Transverse colon (tissue), 4 donors: ENCODE results near the gene GALNT1. TPM values are rescaled to one million over a fixed set of nuclear protein-coding genes. Genes with fewer than 3 reads are reported as not detected.

ENCODE experiments used
- DNase-seq: peaks from one replicate; pipeline ENCODE4 v3.0.0-alpha.2; 2019
- H3K27ac ChIP-seq, 4 donors: fragments of 200-600 bp; sonication (generic); 2 replicates each; pipeline ENCODE4 v1.5.1; 2016 to 2018; ENCODE audit warnings: inconsistent platforms in 4 of 4
- H3K27me3 ChIP-seq: fragments of 200-600 bp; sonication (generic); 2 replicates; pipeline ENCODE4 v1.5.1; 2017; ENCODE audit warnings: inconsistent platforms
- H3K36me3 ChIP-seq, 4 donors: fragments of 200-600 bp; sonication (generic); 2 replicates each; pipeline ENCODE4 v1.5.1; 2017 to 2019; ENCODE audit warnings: inconsistent platforms in 4 of 4
- H3K4me1 ChIP-seq, 4 donors: fragments of 200-600 bp; sonication (generic); 2 replicates each; pipeline ENCODE4 v1.5.1; 2017 to 2020; ENCODE audit warnings: inconsistent platforms in 4 of 4
- H3K4me3 ChIP-seq, 4 donors: fragments of 200-600 bp; sonication (generic); 1 replicate in 1 of 4; 2 replicates in 3 of 4; pipeline versions ENCODE4 v1.5.1 to v1.6.1; 2017 to 2019; ENCODE audit warnings: inconsistent platforms in 4 of 4
- H3K9me3 ChIP-seq, 2 donors: fragments of 200-600 bp; sonication (generic); 2 replicates each; pipeline ENCODE4 v1.5.1; 2017 to 2019; ENCODE audit warnings: inconsistent platforms in 2 of 2
- EP300 ChIP-seq: sonication (generic); formaldehyde crosslinking; IDR thresholded peaks from one replicate; pipeline ENCODE4 v1.6.1; 2017; ENCODE audit warnings: antibody characterized with exemption, low read depth
- POLR2A ChIP-seq: fragments of 450-650 bp; IDR thresholded peaks from one replicate; pipeline ENCODE4 v1.6.1; 2016; ENCODE audit warnings: antibody characterized with exemption, mild to moderate bottlenecking, moderate library complexity
- POLR2AphosphoS5 ChIP-seq, 3 donors: sonication (generic); formaldehyde crosslinking; IDR thresholded peaks; one replicate each; pipeline ENCODE4 v1.6.1; 2016; ENCODE audit warnings: antibody characterized with exemption in 3 of 3
- WGBS, 2 donors: methylation state at CpG; one replicate each; pipeline ENCODE4 v1.1.5; 2018; ENCODE audit warnings: low coverage in 1 of 2; 5-methylcytosine and 5-hydroxymethylcytosine counted together
- in situ Hi-C, 4 donors: fragments of 200-750 bp; cut with MboI; loops; one replicate each; pipeline versions ENCODE4 v1.15.0 to v1.15.1; 2017; ENCODE audit warnings: low sequenced_read_pairs in 3 of 4, low pct_ligation_motif_present in 1 of 4, low pct_unique_long_range_greater_than_20kb in 1 of 4
- intact Hi-C: fragments of 100-400 bp; cut with DNase I; formaldehyde crosslinking; loops from one replicate; pipeline ENCODE4 v1.15.1; 2023; ENCODE audit warnings: low total_unique reads
- total RNA-seq, 4 donors: library from RNA; depleted of rRNA; stranded (reverse); fragments of >200 nt; gene quantifications; one replicate each; pipeline ENCODE4 v1.1.0, GENCODE V29; 2016
- TF ChIP-seq, protein P1 (sequence below), 5 experiments: fragments of 200-600 bp in 3 of 5; fragments of 450-650 bp in 2 of 5; sonication (generic) in 3 of 5; IDR thresholded peaks; 1 replicate in 2 of 5; 2 replicates in 3 of 5; pipeline ENCODE4 v1.5.1; 2016 to 2017; ENCODE audit warnings: antibody characterized with exemption in 5 of 5, inconsistent platforms in 3 of 5, mild to moderate bottlenecking in 2 of 5, moderate library complexity in 1 of 5

The GALNT1 gene
- total RNA-seq, 4 donors from 2014 or later: 21.7 to 86.8 (median 57.6) TPM

DNA sequence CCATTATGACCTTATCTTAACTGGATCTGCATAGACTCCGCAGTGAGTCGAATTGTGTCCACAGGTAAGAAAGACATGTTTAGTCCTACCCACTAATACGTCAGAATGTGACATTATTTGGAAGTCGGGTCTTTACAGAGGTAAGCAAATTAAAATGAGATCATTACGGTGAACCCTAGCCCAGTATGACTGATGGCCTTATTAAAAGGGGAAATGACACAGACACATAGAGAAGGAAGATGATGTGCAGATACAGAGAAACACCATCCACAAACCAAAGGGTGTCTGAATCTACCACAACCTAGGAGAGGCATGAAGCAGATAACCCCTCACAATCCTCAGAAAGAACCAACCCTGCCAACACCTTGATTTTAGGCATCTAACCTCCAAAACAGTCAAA is 135.6 kb downstream of the GALNT1 start:
- Histone ChIP-seq H3K36me3 (no peaks in the 10 kb centered on the region), H3K4me3 (no peak overlapping the region), H3K27me3 (no peaks in the 10 kb centered on the region), H3K4me1 (peaks cover 0 to 13% (median 0%) of the 10 kb centered on the region in 4 donors), H3K9me3 (no peaks in the 10 kb centered on the region), H3K27ac (no peak overlapping the region)
- intact Hi-C loops (no loop called here), in situ Hi-C loops (no loop called here)
- WGBS, 2 donors: 81 to 88% methylated on average over 3 to 5 of the region's 5 CpGs
- TF ChIP-seq POLR2A (no peak), POLR2AphosphoS5 (IDR thresholded peaks at IDR 0.05) (no peak), EP300 (no peak)
- TF ChIP-seq, protein P1, sequence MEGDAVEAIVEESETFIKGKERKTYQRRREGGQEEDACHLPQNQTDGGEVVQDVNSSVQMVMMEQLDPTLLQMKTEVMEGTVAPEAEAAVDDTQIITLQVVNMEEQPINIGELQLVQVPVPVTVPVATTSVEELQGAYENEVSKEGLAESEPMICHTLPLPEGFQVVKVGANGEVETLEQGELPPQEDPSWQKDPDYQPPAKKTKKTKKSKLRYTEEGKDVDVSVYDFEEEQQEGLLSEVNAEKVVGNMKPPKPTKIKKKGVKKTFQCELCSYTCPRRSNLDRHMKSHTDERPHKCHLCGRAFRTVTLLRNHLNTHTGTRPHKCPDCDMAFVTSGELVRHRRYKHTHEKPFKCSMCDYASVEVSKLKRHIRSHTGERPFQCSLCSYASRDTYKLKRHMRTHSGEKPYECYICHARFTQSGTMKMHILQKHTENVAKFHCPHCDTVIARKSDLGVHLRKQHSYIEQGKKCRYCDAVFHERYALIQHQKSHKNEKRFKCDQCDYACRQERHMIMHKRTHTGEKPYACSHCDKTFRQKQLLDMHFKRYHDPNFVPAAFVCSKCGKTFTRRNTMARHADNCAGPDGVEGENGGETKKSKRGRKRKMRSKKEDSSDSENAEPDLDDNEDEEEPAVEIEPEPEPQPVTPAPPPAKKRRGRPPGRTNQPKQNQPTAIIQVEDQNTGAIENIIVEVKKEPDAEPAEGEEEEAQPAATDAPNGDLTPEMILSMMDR (IDR thresholded peaks at IDR 0.05): no peak
- no peak for DNase-seq

DNA sequence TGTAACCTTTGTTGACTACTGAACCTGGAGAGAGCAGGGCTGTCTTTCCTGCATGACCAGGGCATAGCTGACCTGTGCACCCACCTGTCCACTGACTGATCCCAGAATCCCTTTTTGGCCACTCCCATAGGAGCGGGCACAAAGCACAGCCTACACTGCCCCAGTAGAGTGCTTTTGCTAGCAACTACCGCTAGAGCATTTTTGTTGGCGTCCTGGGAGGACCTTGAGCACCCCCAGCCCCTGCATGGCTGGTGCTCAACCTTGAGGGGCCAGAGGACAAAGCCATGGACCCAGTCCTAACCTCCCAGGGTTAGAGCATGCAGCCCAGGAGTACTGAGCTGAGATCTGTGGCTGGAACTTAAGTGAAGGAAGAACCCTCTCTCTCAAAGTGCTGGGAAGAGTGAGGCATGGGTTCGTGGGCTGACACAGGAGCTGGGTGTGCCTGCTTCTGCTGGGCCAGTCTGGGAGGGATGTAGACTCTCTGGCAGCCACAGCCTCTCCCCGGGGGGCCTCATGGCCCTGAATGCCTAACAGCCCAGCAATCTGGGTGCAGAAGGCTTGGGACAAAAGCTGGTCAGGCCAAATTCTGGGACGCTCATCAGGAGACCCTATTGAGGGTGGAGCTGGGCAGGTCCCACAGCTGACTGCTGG is 140.0 kb downstream of the GALNT1 start:
- WGBS, 2 donors: 88% methylated on average over 6 of the region's 6 CpGs; no CpG with 5 or more reads in 1 of the 2 donors
- Histone ChIP-seq H3K4me1 (no peaks in the 10 kb centered on the region), H3K9me3 (no peaks in the 10 kb centered on the region), H3K36me3 (no peaks in the 10 kb centered on the region), H3K4me3 (no peak overlapping the region), H3K27ac (no peak overlapping the region), H3K27me3 (no peaks in the 10 kb centered on the region)
- in situ Hi-C loops (no loop called here), intact Hi-C loops (no loop called here)
- DNase-seq: no peak
- TF ChIP-seq POLR2AphosphoS5 (IDR thresholded peaks at IDR 0.05) (no peak), EP300 (no peak)

DNA sequence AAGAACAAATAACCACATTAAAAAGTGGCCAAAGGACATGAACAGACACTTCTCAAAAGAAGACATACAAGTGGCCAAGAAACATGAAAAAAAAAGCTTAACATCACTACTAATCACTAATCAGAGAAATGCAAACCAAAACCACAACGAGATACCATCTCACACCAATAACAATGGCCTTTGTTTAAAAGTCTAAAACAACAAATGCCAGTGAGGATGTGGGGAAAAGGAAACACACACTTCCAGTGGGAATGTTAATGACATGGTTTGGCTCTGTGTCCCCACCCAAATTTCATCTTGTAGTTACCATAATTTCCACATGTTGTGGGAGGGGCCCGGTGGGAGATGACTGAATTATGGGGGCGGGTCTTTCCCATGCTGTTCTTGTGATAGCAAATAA is 147.1 kb downstream of the GALNT1 start:
- no peak overlapping the region for H3K27ac ChIP-seq
- H3K36me3 ChIP-seq: no peaks in the 10 kb centered on the region
- intact Hi-C loops (no loop called here), in situ Hi-C loops (loop anchor here in 1 of 4 donors (25.0 kb wide), 1 partner anchor 559 kb away; the partner anchor contains the start of gene FHOD3)
- TF ChIP-seq, protein P1 (IDR thresholded peaks at IDR 0.05): no peak
- no peak for TF ChIP-seq POLR2A
- 60 to 82% methylated on average over 1 to 3 of the region's 3 CpGs for WGBS, 2 donors
- no peak for DNase-seq
- H3K4me1 ChIP-seq: no peaks in the 10 kb centered on the region
- H3K4me3 ChIP-seq: no peak overlapping the region
- no peaks in the 10 kb centered on the region for H3K9me3 ChIP-seq
- H3K27me3 ChIP-seq: no peaks in the 10 kb centered on the region

DNA sequence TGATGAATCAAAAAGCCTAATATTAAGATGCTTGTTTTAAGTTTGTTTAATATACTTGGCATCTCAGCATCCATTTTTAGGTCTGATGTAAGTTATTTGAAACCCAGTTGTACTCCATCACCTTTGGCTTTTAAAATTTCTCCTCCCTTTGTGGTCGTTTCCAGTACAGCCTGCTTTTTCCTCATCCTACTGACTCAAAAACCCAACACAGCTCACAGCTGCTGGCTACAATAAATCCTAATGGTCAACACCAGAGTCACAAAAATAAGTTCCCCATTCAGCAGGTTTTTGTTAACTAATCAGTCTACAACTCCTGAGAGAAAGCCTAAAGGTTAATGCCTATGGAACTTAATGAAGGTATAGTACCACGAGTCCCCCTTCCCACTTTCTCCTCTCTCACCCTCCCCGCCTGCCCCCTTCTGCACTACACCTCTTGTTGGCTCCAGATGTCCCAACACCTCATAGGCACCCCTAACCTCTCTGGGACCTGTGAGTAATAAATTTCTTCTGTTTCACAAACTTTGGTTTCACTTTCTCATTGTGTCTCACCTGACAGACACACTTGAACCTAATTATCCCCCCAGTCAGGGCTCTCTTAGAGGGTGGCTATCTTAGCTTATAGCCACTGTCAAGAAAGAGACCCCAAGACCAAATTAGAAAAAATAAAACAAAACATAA is 148.6 kb downstream of the GALNT1 start:
- 60 to 75% methylated on average over 2 to 3 of the region's 3 CpGs for WGBS, 2 donors

More for the DNA sequence above, 148.6 kb downstream of the GALNT1 start:
- Histone ChIP-seq H3K4me3 (no peak overlapping the region), H3K36me3 (no peaks in the 10 kb centered on the region), H3K27me3 (no peaks in the 10 kb centered on the region), H3K9me3 (no peaks in the 10 kb centered on the region), H3K27ac (no peak overlapping the region), H3K4me1 (no peaks in the 10 kb centered on the region)
- no peak for DNase-seq
- intact Hi-C loops: no loop called here
- in situ Hi-C loops: loop anchor here in 1 of 4 donors (25.0 kb wide), 1 partner anchor 557 kb away; the partner anchor contains the start of gene FHOD3
- TF ChIP-seq POLR2A (no peak), POLR2AphosphoS5 (IDR thresholded peaks at IDR 0.05) (no peak), EP300 (no peak)
- TF ChIP-seq, protein P1 (IDR thresholded peaks at IDR 0.05): no peak
